HCT116 (cell line): ENCODE results near the gene HFM1. TPM values are rescaled to one million over a fixed set of nuclear protein-coding genes. Genes with fewer than 3 reads are reported as not detected.

Experiments
- ATAC-seq: fragments of 200-7000 bp; cut with Tn5 transposase; 2 replicates; pipeline ENCODE4 v1.9.1; 2020; ENCODE audit warnings: mild to moderate bottlenecking, moderate library complexity
- BruUV-seq: library from RNA; stranded (reverse); fragments of 400-500 nt; replicated peaks from 2 replicates; lab custom pipeline; 2021; lab: Mats Ljungman, UMichigan
- CTCF ChIA-PET: fragments of 300-600 bp; sonication (Branson Sonifier 250); formaldehyde crosslinking; loops from one replicate; lab custom pipeline; 2021; ENCODE audit warnings: antibody characterized with exemption; lab: Charles Lee
- POLR2A ChIA-PET: fragments of 300-600, 350-600 bp; sonication (Branson Sonifier 250); formaldehyde crosslinking; loops from one replicate; lab custom pipeline; 2021; ENCODE audit warnings: antibody characterized with exemption; lab: Charles Lee
- RAD21 ChIA-PET, 2 experiments: fragments of 300-600 bp; sonication (Branson Sonifier 250); formaldehyde crosslinking; loops; one replicate each; lab custom pipeline; 2023; ENCODE audit warnings: low total read pairs in 2 of 2; ENCODE audit not compliant: uncharacterized antibody in 2 of 2, unreplicated experiment in 2 of 2, low non-redundant PET in 1 of 2; lab: Charles Lee
- DNase-seq: peaks from one replicate; pipeline ENCODE4 v3.0.0-alpha.2; 2010; ENCODE audit warnings: low read depth, low spot score
- H2AFZ ChIP-seq: fragments of 200-600 bp; shearing (Covaris generic), sonication (generic); 2 replicates; pipeline ENCODE4 v1.6.1; 2017; ENCODE audit warnings: low read depth, mixed run types, mixed read lengths, antibody characterized with exemption, low read length; ENCODE audit not compliant: poor library complexity, severe bottlenecking
- H3K27ac ChIP-seq: 2 replicates; pipeline ENCODE4 v1.5.1; 2012; ENCODE audit warnings: low read depth, low read length
- H3K27me3 ChIP-seq: fragments of 200-600 bp; sonication (generic); 2 replicates; pipeline ENCODE4 v1.6.1; 2016; ENCODE audit warnings: mixed run types, low read length, mixed read lengths; ENCODE audit not compliant: insufficient read depth
- H3K36me3 ChIP-seq, 2 experiments: fragments of 200-500 bp in 1 of 2; fragments of 200-600 bp in 1 of 2; sonication (Bioruptor generic) in 1 of 2; sonication (generic) in 1 of 2; 2 replicates each; pipeline versions ENCODE4 v1.5.1 to v1.6.1; 2014 to 2016; ENCODE audit warnings: low read length in 2 of 2, inconsistent platforms in 1 of 2, mixed read lengths in 1 of 2, mixed run types in 1 of 2; ENCODE audit not compliant: insufficient read depth in 2 of 2, control insufficient read depth in 1 of 2
- H3K4me1 ChIP-seq, 2 experiments: fragments of 200-600 bp in 1 of 2; sonication (generic) in 1 of 2; 2 replicates each; pipeline versions ENCODE4 v1.5.1 to v1.6.1; 2012 to 2017; ENCODE audit warnings: low read length in 2 of 2, inconsistent platforms in 1 of 2, mild to moderate bottlenecking in 1 of 2, mixed read lengths in 1 of 2, mixed run types in 1 of 2, moderate library complexity in 1 of 2; ENCODE audit not compliant: insufficient read depth in 2 of 2, control insufficient read depth in 1 of 2
- H3K4me2 ChIP-seq: fragments of 200-600 bp; sonication (generic); 2 replicates; pipeline ENCODE4 v1.6.1; 2017; ENCODE audit warnings: mixed run types, low read length, mixed read lengths
- H3K4me3 ChIP-seq, 2 experiments: fragments of 200-600 bp in 1 of 2; sonication (generic) in 1 of 2; replicated peaks in 1 of 2; 2 replicates each; pipeline ENCODE4 v1.5.1; 2011 to 2016; ENCODE audit warnings: low read length in 2 of 2, control low read depth in 1 of 2, low read depth in 1 of 2, mild to moderate bottlenecking in 1 of 2, mixed read lengths in 1 of 2, mixed run types in 1 of 2
- H3K79me2 ChIP-seq: fragments of 200-600 bp; sonication (generic); 2 replicates; pipeline ENCODE4 v1.6.1; 2017; ENCODE audit warnings: mild to moderate bottlenecking, mixed run types, low read length, moderate library complexity, mixed read lengths; ENCODE audit not compliant: insufficient read depth
- H3K9ac ChIP-seq: fragments of 200-600 bp; sonication (generic); 2 replicates; pipeline ENCODE4 v1.6.1; 2016; ENCODE audit warnings: low read length, mixed read lengths
- H3K9me2 ChIP-seq: fragments of 200-600 bp; sonication (generic), shearing (Covaris generic); 2 replicates; pipeline ENCODE4 v1.6.1; 2017; ENCODE audit warnings: mixed run types, mild to moderate bottlenecking, moderate library complexity; ENCODE audit not compliant: insufficient read depth
- H3K9me3 ChIP-seq, 2 experiments: fragments of 200-500 bp in 1 of 2; fragments of 200-600 bp in 1 of 2; sonication (Bioruptor generic) in 1 of 2; sonication (generic) in 1 of 2; 2 replicates each; pipeline ENCODE4 v1.6.1; 2014 to 2017; ENCODE audit warnings: low read length in 2 of 2, mixed read lengths in 2 of 2, inconsistent platforms in 1 of 2, low read depth in 1 of 2, mild to moderate bottlenecking in 1 of 2, mixed run types in 1 of 2, moderate library complexity in 1 of 2; ENCODE audit not compliant: control insufficient read depth in 1 of 2, insufficient read depth in 1 of 2
- H4K20me1 ChIP-seq: fragments of 200-600 bp; sonication (generic), shearing (Covaris generic); 2 replicates; pipeline ENCODE4 v1.6.1; 2017; ENCODE audit warnings: mixed run types, mild to moderate bottlenecking, moderate library complexity; ENCODE audit not compliant: insufficient read depth
- CTCF ChIP-seq, 3 experiments: fragments of 200-600 bp in 1 of 3; sonication (generic) in 1 of 3; IDR thresholded peaks in 2 of 3; conservative IDR thresholded peaks in 1 of 3; 2 replicates each; pipeline ENCODE4 v1.5.1; 2012 to 2017; ENCODE audit warnings: low read depth in 2 of 3, low read length in 2 of 3, antibody characterized with exemption in 1 of 3, borderline replicate concordance in 1 of 3, control low read depth in 1 of 3, mild to moderate bottlenecking in 1 of 3, mixed read lengths in 1 of 3, mixed run types in 1 of 3, moderate library complexity in 1 of 3; ENCODE audit not compliant: insufficient read depth in 1 of 3
- ELF1 ChIP-seq: IDR thresholded peaks from 2 replicates; pipeline ENCODE4 v1.6.1; 2012; ENCODE audit warnings: low read depth, borderline replicate concordance
- RAD21 ChIP-seq: IDR thresholded peaks from 2 replicates; pipeline ENCODE4 v1.6.1; 2012; ENCODE audit warnings: low read depth, mild to moderate bottlenecking
- SP1 ChIP-seq: IDR thresholded peaks from 2 replicates; pipeline ENCODE4 v1.6.1; 2012; ENCODE audit warnings: low read depth
- SRF ChIP-seq: IDR thresholded peaks from 2 replicates; pipeline ENCODE4 v1.6.1; 2012; ENCODE audit warnings: low read depth
- intact Hi-C: fragments of 100-400 bp; cut with micrococcal nuclease; formaldehyde crosslinking; loops from 2 replicates; pipeline ENCODE4 v1.10.0; 2022
- total RNA-seq: library from RNA; stranded (reverse); gene quantifications from one replicate; pipeline ENCODE4 v1.2.1, GENCODE V29; 2021; ENCODE audit not compliant: unreplicated experiment

HFM1 gene
- total RNA-seq, 1 experiment from 2014 or later, result 0.07 TPM

GRCh38 chr1:91412371-91412770, 7.7 kb upstream of the HFM1 start:
- Histone ChIP-seq H3K9ac (no peak overlapping the region), H3K4me2 (no peak overlapping the region), H3K4me1 (no peaks in the 10 kb centered on the region), H3K36me3 (no peaks in the 10 kb centered on the region), H3K27ac (no peak overlapping the region), H3K4me3 (no peak overlapping the region), H3K27me3 (no peaks in the 10 kb centered on the region), H3K9me3 (no peaks in the 10 kb centered on the region), H4K20me1 (no peaks in the 10 kb centered on the region), H3K9me2 (no peaks in the 10 kb centered on the region), H2AFZ (no peak overlapping the region), H3K79me2 (no peaks in the 10 kb centered on the region)
- TF ChIP-seq SRF (no peak), SP1 (no peak), RAD21 (no peak)
- ATAC-seq (no peak), DNase-seq (no peak)
- intact Hi-C loops, result no loop called here
- no TSS peak for BruUV-seq
- ChIA-PET CTCF (no interaction called here), RAD21 (no interaction called here), POLR2A (no interaction called here)

DNA sequence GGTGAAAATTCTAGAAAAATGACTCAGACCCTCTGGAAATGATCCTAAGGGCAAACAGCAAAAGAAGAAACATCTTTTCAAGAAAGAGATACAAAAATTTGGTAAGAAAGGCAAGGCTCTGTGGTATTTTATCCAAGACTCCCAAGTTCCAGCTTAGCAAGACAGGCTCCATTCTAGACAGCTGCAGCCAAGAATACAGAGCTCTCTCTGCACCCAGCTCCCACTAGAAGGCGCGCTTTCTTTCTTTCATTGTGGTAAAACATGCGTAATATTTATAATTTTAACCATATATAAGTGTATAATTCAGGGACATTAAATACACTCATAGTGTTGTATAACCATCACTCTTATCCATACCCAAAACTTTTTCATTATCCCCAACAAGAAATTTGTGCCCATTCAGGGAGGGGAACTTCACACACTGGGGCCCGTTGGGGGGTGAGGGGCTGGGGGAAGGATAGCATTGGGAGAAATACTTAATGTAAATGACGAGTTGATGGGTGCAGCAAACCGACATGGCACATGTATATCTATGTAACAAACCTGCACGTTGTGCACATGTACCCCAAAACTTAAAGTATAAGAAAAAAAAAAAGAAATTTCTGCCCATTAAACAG, 2.2 kb upstream of the HFM1 start:
- H3K4me3 ChIP-seq, result 0 out of 4 replicates have a peak overlapping the region, but pooled peaks of 1 of the 2 experiments have one; percentile 9
- H3K9me3 ChIP-seq, result no peaks in the 10 kb centered on the region
- H3K4me1 ChIP-seq, result no peaks in the 10 kb centered on the region
- TF ChIP-seq RAD21, result peak; percentile 47
- TF ChIP-seq ELF1, result no peak
- TF ChIP-seq CTCF (IDR thresholded peaks at IDR 0.05 in 2 of 3, conservative IDR thresholded peaks at IDR 0.05 in 1 of 3; ENCODE audit: borderline replicate concordance in 1 of 3, insufficient read depth in 1 of 3, low read depth in 2 of 3, low read length in 2 of 3), result peak; percentile 34 to 67 (median 65); a peak in 5 of 6 replicates
- CTCF ChIA-PET, result interaction anchor here (0.7 to 1.8 kb wide), 15 partner anchors 12 to 884 kb away, joined by 3 to 15 read pairs (median 4); partner anchors contain the start of gene CDC7
- H3K36me3 ChIP-seq, result no peaks in the 10 kb centered on the region
- H3K27me3 ChIP-seq, result no peaks in the 10 kb centered on the region
- intact Hi-C loops, result loop anchor here (5.0 to 10.0 kb wide), 3 partner anchors 95 to 1292 kb away; partner anchors contain the start of gene CDC7
- POLR2A ChIA-PET, result interaction anchor here (0.6 to 0.7 kb wide), 2 partner anchors 81 to 536 kb away, joined by 3 to 4 read pairs; no protein-coding TSS in a partner anchor
- no peak for DNase-seq
- H4K20me1 ChIP-seq, result no peaks in the 10 kb centered on the region
- peak; percentile 51 for ATAC-seq
- H3K27ac ChIP-seq, result no peak overlapping the region
- H3K9me2 ChIP-seq, result no peaks in the 10 kb centered on the region
- BruUV-seq, result no TSS peak
- H2AFZ ChIP-seq, result peak overlapping the region; percentile 75
- H3K79me2 ChIP-seq, result no peaks in the 10 kb centered on the region
- RAD21 ChIA-PET, result no interaction called here
- H3K9ac ChIP-seq, result no peak overlapping the region
- H3K4me2 ChIP-seq, result peak overlapping the region; percentile 30
